Gastrocnemius medialis (tissue), 4 donors: ENCODE measurements around the gene RBM17. TPM values are rescaled to one million over a fixed set of nuclear protein-coding genes. Genes with fewer than 3 reads are reported as not detected.

Experiments used
- ATAC-seq, 2 donors: fragments of 150-250 bp; one replicate each; pipeline ENCODE4 v1.9.1; 2016
- DNase-seq, 2 donors: peaks; one replicate each; pipeline ENCODE4 v3.0.0-alpha.2; 2019
- H3K27ac ChIP-seq, 4 donors: fragments of 200-600 bp; sonication (generic); 1 replicate in 1 of 4; 2 replicates in 3 of 4; pipeline ENCODE4 v1.5.1; 2016 to 2018; ENCODE audit warnings: mild to moderate bottlenecking in 2 of 4, moderate library complexity in 1 of 4
- H3K27me3 ChIP-seq, 3 donors: fragments of 200-600 bp; sonication (generic) in 2 of 3; 1 replicate in 1 of 3; 2 replicates in 2 of 3; pipeline versions ENCODE4 v1.5.1 to v1.6.0; 2016 to 2019; ENCODE audit warnings: mild to moderate bottlenecking in 1 of 3, moderate library complexity in 1 of 3
- H3K36me3 ChIP-seq, 2 donors: fragments of 200-600 bp; sonication (generic) in 1 of 2; one replicate each; pipeline ENCODE4 v1.5.1; 2017 to 2018
- H3K4me1 ChIP-seq, 2 donors: fragments of 200-600 bp; sonication (generic) in 1 of 2; one replicate each; pipeline ENCODE4 v1.5.1; 2016 to 2017; ENCODE audit warnings: mild to moderate bottlenecking in 2 of 2
- H3K4me3 ChIP-seq, 4 donors: fragments of 200-600 bp; sonication (generic) in 3 of 4; 1 replicate in 1 of 4; 2 replicates in 3 of 4; pipeline ENCODE4 v1.5.1; 2016 to 2019; ENCODE audit warnings: mild to moderate bottlenecking in 2 of 4
- H3K9me3 ChIP-seq, 3 donors: fragments of 200-600 bp; sonication (generic) in 2 of 3; 1 replicate in 1 of 3; 2 replicates in 2 of 3; pipeline ENCODE4 v1.5.1; 2016 to 2019
- CTCF ChIP-seq, 5 experiments: fragments of 450-650 bp in 3 of 5; fragments of 200-600 bp in 2 of 5; sonication (generic) in 2 of 5; IDR thresholded peaks in 4 of 5; conservative IDR thresholded peaks in 1 of 5; 1 replicate in 4 of 5; 2 replicates in 1 of 5; pipeline ENCODE4 v1.5.1; 2016 to 2019; ENCODE audit warnings: antibody characterized with exemption in 5 of 5, mild to moderate bottlenecking in 3 of 5, moderate library complexity in 3 of 5
- POLR2A ChIP-seq, 2 donors: fragments of 450-650 bp; IDR thresholded peaks; one replicate each; pipeline ENCODE4 v1.6.1; 2017; ENCODE audit warnings: antibody characterized with exemption in 2 of 2, mild to moderate bottlenecking in 2 of 2, moderate library complexity in 2 of 2
- in situ Hi-C, 4 donors: fragments of 200-750 bp; cut with MboI; loops; one replicate each; pipeline versions ENCODE4 v1.15.0 to v1.8.0; 2017; ENCODE audit warnings: low sequenced_read_pairs in 4 of 4
- intact Hi-C: fragments of 100-400 bp; cut with DNase I; formaldehyde crosslinking; loops from one replicate; pipeline ENCODE4 v1.15.1; 2023; ENCODE audit warnings: low total_unique reads
- total RNA-seq, 4 donors: library from RNA; depleted of rRNA; stranded (reverse); fragments of >200 nt; gene quantifications; one replicate each; pipeline versions ENCODE4 v1.1.0 to v1.2.3, GENCODE V29; 2016

Gene RBM17
- total RNA-seq, 4 donors from 2014 or later = 53.2 to 67.4 (median 60.1) TPM

- intact Hi-C loops (no loop called here), in situ Hi-C loops (loop anchor here in 2 of 4 donors (5.0 to 10.0 kb wide), 2 partner anchors 42 to 50 kb away; partner anchors contain the start of gene PFKFB3 (in 1 of the 2))
- DNase-seq (no peak), ATAC-seq (no peak)
- no peak overlapping the region for H3K27ac ChIP-seq
- TF ChIP-seq POLR2A (IDR thresholded peaks at IDR 0.05) = no peak
- H3K4me1 ChIP-seq = peaks cover 4 to 15% of the 10 kb centered on the region in 2 donors
- H3K27me3 ChIP-seq = no peaks in the 10 kb centered on the region
- no peaks in the 10 kb centered on the region for H3K9me3 ChIP-seq
- no peak overlapping the region for H3K4me3 ChIP-seq
- no peaks in the 10 kb centered on the region for H3K36me3 ChIP-seq
Measured at GRCh38 chr10:6154566-6154965, 65.7 kb downstream of the RBM17 start.

- peak overlapping the region; percentile 6 to 52 (median 36) for H3K27ac ChIP-seq
Measured at GRCh38 chr10:6158276-6158675, 69.4 kb downstream of the RBM17 start.

GRCh38 chr10:6161921-6162320 is 73.1 kb downstream of the RBM17 start:
- intact Hi-C loops (loop anchor here (2.0 kb wide), 1 partner anchor 31 kb away; no protein-coding TSS in a partner anchor), in situ Hi-C loops (loop anchor here in 1 of 4 donors (5.0 kb wide), 1 partner anchor 35 kb away; no protein-coding TSS in a partner anchor)
- TF ChIP-seq POLR2A (IDR thresholded peaks at IDR 0.05) = no peak
- no peak for TF ChIP-seq CTCF (IDR thresholded peaks at IDR 0.05 in 4 of 5, conservative IDR thresholded peaks at IDR 0.05 in 1 of 5)
- DNase-seq (no peak), ATAC-seq (no peak)
- Histone ChIP-seq H3K27me3 (no peaks in the 10 kb centered on the region), H3K27ac (peak overlapping the region; percentile 96 to 99 (median 99)), H3K4me1 (peaks cover 27 to 45% of the 10 kb centered on the region in 2 donors), H3K4me3 (no peak overlapping the region), H3K9me3 (no peaks in the 10 kb centered on the region), H3K36me3 (no peaks in the 10 kb centered on the region)

More at GRCh38 chr10:6158276-6158675, 69.4 kb downstream of the RBM17 start:
- in situ Hi-C loops = loop anchor here in 1 of 4 donors (10.0 kb wide), 1 partner anchor 47 kb away; the partner anchor contains the start of gene PFKFB3
- no peaks in the 10 kb centered on the region for H3K36me3 ChIP-seq
- TF ChIP-seq POLR2A (IDR thresholded peaks at IDR 0.05) = no peak
- no peak for TF ChIP-seq CTCF (IDR thresholded peaks at IDR 0.05 in 4 of 5, conservative IDR thresholded peaks at IDR 0.05 in 1 of 5)
- H3K4me1 ChIP-seq = peaks cover 9 to 14% of the 10 kb centered on the region in 2 donors
- H3K27me3 ChIP-seq = no peaks in the 10 kb centered on the region
- H3K4me3 ChIP-seq = no peak overlapping the region
- ATAC-seq (no peak), DNase-seq (no peak)
- no peaks in the 10 kb centered on the region for H3K9me3 ChIP-seq
- intact Hi-C loops = no loop called here

GRCh38 chr10:6162589-6163356 is 73.9 kb downstream of the RBM17 start:
- Histone ChIP-seq H3K36me3 (no peaks in the 10 kb centered on the region), H3K4me3 (peak overlapping the region; percentile 46 to 68 (median 57)), H3K9me3 (no peaks in the 10 kb centered on the region), H3K27me3 (no peaks in the 10 kb centered on the region), H3K4me1 (peaks cover 29 to 54% of the 10 kb centered on the region in 2 donors), H3K27ac (peak overlapping the region; percentile 96 to 99 (median 99))
- ATAC-seq (peak; percentile 1), DNase-seq (no peak)
- TF ChIP-seq POLR2A (IDR thresholded peaks at IDR 0.05) (no peak), CTCF (IDR thresholded peaks at IDR 0.05 in 4 of 5, conservative IDR thresholded peaks at IDR 0.05 in 1 of 5) (no peak)
- intact Hi-C loops = loop anchor here (1.0 to 2.0 kb wide), 3 partner anchors 18 to 38 kb away; no protein-coding TSS in a partner anchor
- in situ Hi-C loops = loop anchor here in 1 of 4 donors (5.0 kb wide), 1 partner anchor 35 kb away; no protein-coding TSS in a partner anchor
